PC-9 (cell line): ENCODE results near the gene INPP5A. TPM values are rescaled to one million over a fixed set of nuclear protein-coding genes. Genes with fewer than 3 reads are reported as not detected.

ENCODE experiments used
- BruUV-seq: library from RNA; stranded (reverse); fragments of 400-500 nt; replicated peaks from 2 replicates; lab custom pipeline; 2021; lab: Mats Ljungman, UMichigan
- CTCF ChIA-PET: fragments of 300-600 bp; sonication (Branson Sonifier 250); formaldehyde crosslinking; loops from one replicate; lab custom pipeline; 2022; ENCODE audit warnings: antibody characterized with exemption; lab: Charles Lee
- POLR2A ChIA-PET: fragments of 300-600 bp; sonication (Branson Sonifier 250); formaldehyde crosslinking; loops from one replicate; lab custom pipeline; 2022; ENCODE audit warnings: antibody characterized with exemption; ENCODE audit not compliant: unreplicated experiment; lab: Charles Lee
- DNase-seq, 2 experiments: peaks; one replicate each; pipeline versions ENCODE4 v3.0.0 to v3.0.0-alpha.2; 2015 to 2022; ENCODE audit warnings: mixed read lengths in 1 of 2
- H2AFZ ChIP-seq: fragments of 200-600 bp; sonication (generic); 2 replicates; pipeline ENCODE4 v1.8.1; 2017; ENCODE audit warnings: antibody characterized with exemption
- H3F3A ChIP-seq: fragments of 200-600 bp; sonication (generic); 2 replicates; pipeline ENCODE4 v1.8.1; 2017; ENCODE audit warnings: antibody characterized with exemption, mild to moderate bottlenecking, low read depth; ENCODE audit not compliant: insufficient read depth
- H3K27ac ChIP-seq: fragments of 200-600 bp; sonication (generic); 2 replicates; pipeline ENCODE4 v1.6.1; 2016; ENCODE audit warnings: mixed run types
- H3K27me3 ChIP-seq: fragments of 200-600 bp; sonication (generic); 2 replicates; pipeline ENCODE4 v1.6.1; 2016; ENCODE audit warnings: low read depth, mixed run types; ENCODE audit not compliant: insufficient read depth
- H3K36me3 ChIP-seq: fragments of 200-600 bp; sonication (generic); 2 replicates; pipeline ENCODE4 v1.6.1; 2016; ENCODE audit warnings: low read depth, mixed run types
- H3K4me1 ChIP-seq: fragments of 200-600 bp; sonication (generic); replicated peaks from 2 replicates; pipeline ENCODE4 v1.6.1; 2016; ENCODE audit warnings: mixed run types; ENCODE audit not compliant: insufficient read depth
- H3K4me2 ChIP-seq: fragments of 200-600 bp; sonication (generic); 2 replicates; pipeline ENCODE4 v1.6.1; 2017; ENCODE audit warnings: mixed run types
- H3K4me3 ChIP-seq: fragments of 200-600 bp; sonication (generic); 2 replicates; pipeline ENCODE4 v1.6.1; 2016; ENCODE audit warnings: mixed run types
- H3K79me2 ChIP-seq: fragments of 200-600 bp; sonication (generic); 2 replicates; pipeline ENCODE4 v1.6.1; 2017; ENCODE audit warnings: low read depth, mixed run types
- H3K9me2 ChIP-seq: fragments of 200-600 bp; sonication (generic); 2 replicates; pipeline ENCODE4 v1.8.1; 2017; ENCODE audit warnings: mild to moderate bottlenecking; ENCODE audit not compliant: insufficient read depth
- H3K9me3 ChIP-seq: fragments of 200-600 bp; sonication (generic); 2 replicates; pipeline ENCODE4 v1.8.1; 2016; ENCODE audit warnings: low read depth; ENCODE audit not compliant: insufficient read depth
- H4K20me1 ChIP-seq: fragments of 200-600 bp; sonication (generic); 2 replicates; pipeline ENCODE4 v1.8.1; 2017; ENCODE audit not compliant: insufficient read depth
- EZH2 ChIP-seq: fragments of 200-600 bp; sonication (generic); IDR thresholded peaks from 2 replicates; pipeline ENCODE4 v1.8.0; 2017; ENCODE audit warnings: antibody characterized with exemption, low read depth
- intact Hi-C: fragments of 100-400 bp; cut with micrococcal nuclease; formaldehyde crosslinking; loops from one replicate; pipeline ENCODE4 v1.10.0; 2022; ENCODE audit not compliant: unreplicated experiment
- total RNA-seq: library from RNA; stranded (reverse); gene quantifications from 2 replicates; pipeline ENCODE4 v1.2.3, GENCODE V29; 2021
- TF ChIP-seq, protein P1 (sequence below): fragments of 200-600 bp; sonication (generic); conservative IDR thresholded peaks from 2 replicates; pipeline ENCODE4 v1.6.1; 2017; ENCODE audit warnings: mixed run types, antibody characterized with exemption, mild to moderate bottlenecking, moderate library complexity

INPP5A gene
- total RNA-seq, 1 experiment from 2014 or later = 18.4 TPM

DNA sequence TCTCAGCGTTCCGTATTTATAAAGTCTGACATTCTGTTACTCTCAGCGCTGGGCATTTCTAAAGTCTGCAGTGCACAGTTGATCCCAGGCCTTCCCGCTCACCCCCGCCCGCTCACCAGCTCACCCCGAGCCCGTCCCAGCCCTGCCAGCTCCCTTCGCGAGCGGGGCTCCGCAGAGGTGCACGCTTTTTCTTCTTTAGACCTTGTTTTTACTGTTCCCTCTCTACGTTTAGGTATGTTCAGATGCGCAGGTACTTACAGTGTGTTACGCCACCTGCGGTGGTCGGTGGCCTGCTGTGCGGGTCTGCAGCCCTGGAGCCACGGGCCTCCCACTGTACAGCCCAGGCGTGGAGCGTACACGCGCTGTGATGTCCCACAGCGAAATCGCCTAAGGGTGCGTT lies 219.6 kb downstream of the INPP5A start:
- POLR2A ChIA-PET = no interaction called here
- no peaks in the 10 kb centered on the region for H3K4me1 ChIP-seq
- H3K9me2 ChIP-seq = no peaks in the 10 kb centered on the region
- H3K4me2 ChIP-seq = no peak overlapping the region
- H3K79me2 ChIP-seq = no peaks in the 10 kb centered on the region
- no peaks in the 10 kb centered on the region for H3K27me3 ChIP-seq
- H2AFZ ChIP-seq = no peak overlapping the region
- no peak for DNase-seq
- CTCF ChIA-PET = no interaction called here
- intact Hi-C loops = no loop called here
- H3K36me3 ChIP-seq = no peaks in the 10 kb centered on the region
- no TSS peak for BruUV-seq
- H4K20me1 ChIP-seq = no peaks in the 10 kb centered on the region
- no peaks in the 10 kb centered on the region; the same call in 1 of the 2 replicates for H3F3A ChIP-seq
- H3K4me3 ChIP-seq = no peak overlapping the region
- no peak overlapping the region for H3K27ac ChIP-seq
- H3K9me3 ChIP-seq = no peaks in the 10 kb centered on the region
- TF ChIP-seq, protein P1, sequence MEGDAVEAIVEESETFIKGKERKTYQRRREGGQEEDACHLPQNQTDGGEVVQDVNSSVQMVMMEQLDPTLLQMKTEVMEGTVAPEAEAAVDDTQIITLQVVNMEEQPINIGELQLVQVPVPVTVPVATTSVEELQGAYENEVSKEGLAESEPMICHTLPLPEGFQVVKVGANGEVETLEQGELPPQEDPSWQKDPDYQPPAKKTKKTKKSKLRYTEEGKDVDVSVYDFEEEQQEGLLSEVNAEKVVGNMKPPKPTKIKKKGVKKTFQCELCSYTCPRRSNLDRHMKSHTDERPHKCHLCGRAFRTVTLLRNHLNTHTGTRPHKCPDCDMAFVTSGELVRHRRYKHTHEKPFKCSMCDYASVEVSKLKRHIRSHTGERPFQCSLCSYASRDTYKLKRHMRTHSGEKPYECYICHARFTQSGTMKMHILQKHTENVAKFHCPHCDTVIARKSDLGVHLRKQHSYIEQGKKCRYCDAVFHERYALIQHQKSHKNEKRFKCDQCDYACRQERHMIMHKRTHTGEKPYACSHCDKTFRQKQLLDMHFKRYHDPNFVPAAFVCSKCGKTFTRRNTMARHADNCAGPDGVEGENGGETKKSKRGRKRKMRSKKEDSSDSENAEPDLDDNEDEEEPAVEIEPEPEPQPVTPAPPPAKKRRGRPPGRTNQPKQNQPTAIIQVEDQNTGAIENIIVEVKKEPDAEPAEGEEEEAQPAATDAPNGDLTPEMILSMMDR = no peak
- TF ChIP-seq EZH2 = no peak

DNA sequence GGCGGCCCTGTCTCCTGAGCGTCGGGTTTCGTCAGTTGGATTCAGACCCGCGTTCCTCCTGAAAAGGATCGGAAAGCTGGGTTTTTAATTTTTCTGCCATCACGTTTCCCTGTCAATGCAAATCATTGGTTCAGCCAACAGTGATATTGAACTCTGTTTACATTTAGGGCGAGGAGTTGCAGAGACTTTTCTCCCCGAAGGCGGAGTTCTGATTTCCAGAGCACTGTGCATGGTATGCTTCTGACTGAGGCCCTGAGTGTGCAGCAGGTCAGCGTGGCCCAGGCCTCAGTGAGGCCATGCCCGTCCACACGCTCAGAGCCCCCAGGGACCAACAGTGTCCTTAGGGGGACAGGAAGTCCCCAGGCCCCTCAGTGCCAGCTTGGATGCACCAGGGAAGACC lies 221.3 kb downstream of the INPP5A start:
- no peaks in the 10 kb centered on the region for H4K20me1 ChIP-seq
- no peaks in the 10 kb centered on the region for H3K9me2 ChIP-seq
- intact Hi-C loops = no loop called here
- no peaks in the 10 kb centered on the region for H3K4me1 ChIP-seq
- no peak overlapping the region for H3K27ac ChIP-seq
- no peaks in the 10 kb centered on the region for H3K79me2 ChIP-seq
- TF ChIP-seq EZH2 = no peak
- TF ChIP-seq, protein P1 = no peak
- no peaks in the 10 kb centered on the region for H3K27me3 ChIP-seq
- no peak overlapping the region for H3K4me2 ChIP-seq
- no peak overlapping the region for H2AFZ ChIP-seq
- POLR2A ChIA-PET = no interaction called here
- H3K4me3 ChIP-seq = no peak overlapping the region
- no TSS peak for BruUV-seq
- CTCF ChIA-PET = no interaction called here
- H3K36me3 ChIP-seq = no peaks in the 10 kb centered on the region
- DNase-seq = no peak
- no peaks in the 10 kb centered on the region for H3K9me3 ChIP-seq
- H3F3A ChIP-seq = no peaks in the 10 kb centered on the region; the same call in 1 of the 2 replicates

DNA sequence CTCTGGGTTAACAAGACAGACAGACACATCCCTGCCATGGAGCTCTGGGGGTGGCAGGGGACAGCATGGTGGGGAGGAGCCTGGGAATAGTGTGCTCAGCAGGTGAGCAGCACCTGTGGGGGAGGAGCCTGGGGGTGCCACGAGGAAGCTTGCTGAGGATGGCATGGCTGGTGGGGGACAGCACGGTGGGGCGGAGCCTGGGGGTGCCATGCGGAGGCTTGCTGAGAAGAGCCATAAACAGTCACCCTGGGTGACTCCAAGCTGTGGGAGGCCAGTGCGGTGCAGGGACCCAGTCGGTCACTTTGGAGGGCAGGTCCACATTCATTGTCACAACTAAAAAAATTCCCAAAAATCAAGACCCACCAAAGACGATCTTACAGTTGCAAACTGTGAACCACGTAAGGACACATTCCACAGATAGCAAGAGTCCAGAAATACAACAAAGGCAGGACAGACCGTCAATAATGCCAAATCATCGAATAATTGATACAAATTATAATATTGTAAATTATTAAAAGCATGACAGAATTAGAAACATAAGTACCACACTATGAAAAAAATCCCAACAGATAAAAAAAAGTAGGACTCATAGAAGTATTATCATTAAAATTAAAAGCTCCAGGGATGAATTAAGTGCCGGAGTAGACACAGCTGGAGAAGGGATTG lies 223.9 kb downstream of the INPP5A start:
- ChIA-PET CTCF (no interaction called here), POLR2A (no interaction called here)
- intact Hi-C loops = no loop called here
- no peaks in the 10 kb centered on the region for H3K9me2 ChIP-seq
- H2AFZ ChIP-seq = no peak overlapping the region
- H3K27me3 ChIP-seq = no peaks in the 10 kb centered on the region
- no peak for TF ChIP-seq EZH2
- TF ChIP-seq, protein P1 = no peak
- no peak for DNase-seq
- no peaks in the 10 kb centered on the region for H3K9me3 ChIP-seq
- H3K79me2 ChIP-seq = no peaks in the 10 kb centered on the region
- H3K4me1 ChIP-seq = no peaks in the 10 kb centered on the region
- no peak overlapping the region for H3K27ac ChIP-seq
- H3K4me3 ChIP-seq = no peak overlapping the region
- H4K20me1 ChIP-seq = no peaks in the 10 kb centered on the region
- no TSS peak for BruUV-seq
- H3F3A ChIP-seq = no peaks in the 10 kb centered on the region
- no peaks in the 10 kb centered on the region for H3K36me3 ChIP-seq
- H3K4me2 ChIP-seq = no peak overlapping the region
